ENCODE data around the gene TMEM231.

GRCh38 chr16:75550211-75550662 is 5.8 kb downstream of the TMEM231 start:
- TF ChIP-seq EZH2 (IDR thresholded peaks at IDR 0.05; ENCODE audit: borderline replicate concordance, low read length) (no peak), CTCF (conservative IDR thresholded peaks at IDR 0.05 in 1 of 2, IDR thresholded peaks at IDR 0.05 in 1 of 2; ENCODE audit: extremely low read depth in 1 of 2, insufficient read depth in 1 of 2, low read depth in 1 of 2, low read length in 2 of 2) (peak; percentile 85 to 96)

Measured in mammary epithelial cell (primary cell).